Stomach (tissue), 4 donors: ENCODE measurements around the gene SLC38A2.

ENCODE experiments used
- POLR2A ChIP-seq, 4 donors: fragments of 450-650 bp; IDR thresholded peaks; one replicate each; pipeline ENCODE4 v1.6.1; 2016; ENCODE audit warnings: antibody characterized with exemption in 4 of 4, control low read depth in 2 of 4, mild to moderate bottlenecking in 1 of 4, moderate library complexity in 1 of 4
- TF ChIP-seq, protein P1 (sequence below), 7 experiments: fragments of 450-650 bp in 4 of 7; fragments of 200-600 bp in 3 of 7; sonication (generic) in 3 of 7; IDR thresholded peaks; one replicate each; pipeline ENCODE4 v1.5.1; 2016 to 2019; ENCODE audit warnings: antibody characterized with exemption in 7 of 7, control low read depth in 2 of 7, mild to moderate bottlenecking in 1 of 7

DNA sequence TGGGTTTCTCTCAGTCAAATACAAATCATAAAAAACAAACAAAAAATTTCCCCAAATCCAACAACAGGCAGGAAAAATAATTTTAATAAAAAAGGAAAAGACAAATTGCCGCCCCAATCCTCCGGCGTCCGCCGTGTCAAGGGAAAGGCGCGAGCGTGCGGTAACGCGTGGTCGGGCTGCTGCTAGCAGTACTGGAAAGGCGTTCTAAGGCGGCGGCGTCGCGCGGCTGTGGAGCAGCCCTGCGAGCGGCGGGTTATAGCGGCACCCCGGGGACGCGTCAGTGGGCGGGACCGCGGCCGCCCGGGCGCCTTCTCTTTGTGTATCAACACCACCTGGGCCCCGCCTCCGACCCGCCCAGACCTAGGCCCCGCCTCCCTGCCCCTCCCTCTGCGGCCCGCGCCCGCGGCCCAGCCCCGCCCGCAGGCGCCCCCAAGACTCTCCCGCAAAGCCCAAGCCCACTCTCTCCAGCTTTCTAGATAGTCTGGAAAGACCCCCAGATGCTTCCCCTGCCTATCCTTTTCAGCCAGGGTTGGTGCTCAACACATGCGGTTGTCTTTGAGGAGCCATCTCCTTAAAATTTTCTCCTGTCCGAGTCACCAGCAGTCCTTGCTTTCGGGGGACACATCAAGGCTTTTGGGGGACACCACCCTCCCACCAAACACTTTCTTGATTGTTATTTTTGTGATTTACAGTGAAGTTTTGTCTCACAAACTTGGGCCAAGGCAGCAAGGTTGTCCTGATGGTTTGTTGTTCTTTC lies at the start of gene SLC38A2:
- TF ChIP-seq POLR2A (IDR thresholded peaks at IDR 0.05), result peak in 2 of 4 donors; percentile 96 to 99
- TF ChIP-seq, protein P1, sequence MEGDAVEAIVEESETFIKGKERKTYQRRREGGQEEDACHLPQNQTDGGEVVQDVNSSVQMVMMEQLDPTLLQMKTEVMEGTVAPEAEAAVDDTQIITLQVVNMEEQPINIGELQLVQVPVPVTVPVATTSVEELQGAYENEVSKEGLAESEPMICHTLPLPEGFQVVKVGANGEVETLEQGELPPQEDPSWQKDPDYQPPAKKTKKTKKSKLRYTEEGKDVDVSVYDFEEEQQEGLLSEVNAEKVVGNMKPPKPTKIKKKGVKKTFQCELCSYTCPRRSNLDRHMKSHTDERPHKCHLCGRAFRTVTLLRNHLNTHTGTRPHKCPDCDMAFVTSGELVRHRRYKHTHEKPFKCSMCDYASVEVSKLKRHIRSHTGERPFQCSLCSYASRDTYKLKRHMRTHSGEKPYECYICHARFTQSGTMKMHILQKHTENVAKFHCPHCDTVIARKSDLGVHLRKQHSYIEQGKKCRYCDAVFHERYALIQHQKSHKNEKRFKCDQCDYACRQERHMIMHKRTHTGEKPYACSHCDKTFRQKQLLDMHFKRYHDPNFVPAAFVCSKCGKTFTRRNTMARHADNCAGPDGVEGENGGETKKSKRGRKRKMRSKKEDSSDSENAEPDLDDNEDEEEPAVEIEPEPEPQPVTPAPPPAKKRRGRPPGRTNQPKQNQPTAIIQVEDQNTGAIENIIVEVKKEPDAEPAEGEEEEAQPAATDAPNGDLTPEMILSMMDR (IDR thresholded peaks at IDR 0.05), result peak in 1 of 7 experiments; percentile 4
